HG03159 (cell line): ENCODE results near the gene UPK3A.
A peak's percentile ranks its signal among the peaks of the same experiment; 100 is the strongest.
"Not testable (repeated sequence)": the region's sequence is repeated elsewhere in the genome, so short reads cannot be mapped to it uniquely, and the experiment has no call there.

ENCODE experiments used
- ATAC-seq: cut with Tn5 transposase; IDR thresholded peaks from one replicate; pipeline ENCODE4 v1.9.1; 2021; ENCODE audit warnings: mild to moderate bottlenecking, moderate library complexity; ENCODE audit not compliant: unreplicated experiment

UPK3A gene

DNA sequence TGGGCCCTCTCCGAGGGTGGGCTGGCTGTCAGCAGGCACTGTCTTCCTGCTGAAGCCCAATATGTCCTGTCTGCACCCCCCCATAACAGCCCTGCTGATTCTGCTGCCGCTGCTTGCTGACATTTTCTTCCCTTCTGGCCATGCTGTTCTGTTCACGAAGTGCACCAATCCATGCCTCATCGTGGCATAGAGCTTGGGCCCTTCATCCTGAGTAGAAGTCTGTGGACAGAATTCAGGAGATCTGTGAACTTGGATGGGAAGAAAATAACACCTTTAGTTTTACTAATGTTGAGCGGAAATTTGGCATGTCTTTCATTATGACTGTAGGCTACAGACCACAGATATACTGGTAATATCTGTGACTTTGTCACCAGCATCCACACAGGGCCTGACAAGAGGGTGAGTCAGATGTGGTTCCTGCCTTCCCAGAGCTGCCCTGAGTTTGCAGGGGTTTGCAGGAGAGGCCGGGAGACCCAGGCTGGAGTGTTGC, 29.9 kb upstream of the UPK3A start:
- ATAC-seq = no peak

DNA sequence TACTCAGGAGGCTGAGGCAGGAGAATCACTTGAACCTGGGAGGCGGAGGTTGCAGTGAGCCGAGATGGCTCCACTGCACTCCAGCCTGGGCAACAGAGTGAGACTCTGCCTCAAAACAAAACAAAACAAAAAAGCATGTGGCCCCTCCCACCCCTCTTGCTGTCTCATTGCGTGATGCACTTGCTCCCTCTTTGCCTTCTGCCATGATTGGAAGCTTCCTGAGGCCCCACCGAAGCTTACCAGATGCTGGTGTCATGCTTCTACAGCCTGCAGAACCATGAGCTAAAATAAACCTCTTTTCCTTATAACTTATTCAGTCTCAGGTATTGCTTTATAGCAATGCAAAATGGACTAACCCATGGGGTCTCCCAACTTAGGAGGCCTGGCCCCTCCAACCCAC, 26.8 kb upstream of the UPK3A start:
- not testable (repeated sequence) for ATAC-seq

DNA sequence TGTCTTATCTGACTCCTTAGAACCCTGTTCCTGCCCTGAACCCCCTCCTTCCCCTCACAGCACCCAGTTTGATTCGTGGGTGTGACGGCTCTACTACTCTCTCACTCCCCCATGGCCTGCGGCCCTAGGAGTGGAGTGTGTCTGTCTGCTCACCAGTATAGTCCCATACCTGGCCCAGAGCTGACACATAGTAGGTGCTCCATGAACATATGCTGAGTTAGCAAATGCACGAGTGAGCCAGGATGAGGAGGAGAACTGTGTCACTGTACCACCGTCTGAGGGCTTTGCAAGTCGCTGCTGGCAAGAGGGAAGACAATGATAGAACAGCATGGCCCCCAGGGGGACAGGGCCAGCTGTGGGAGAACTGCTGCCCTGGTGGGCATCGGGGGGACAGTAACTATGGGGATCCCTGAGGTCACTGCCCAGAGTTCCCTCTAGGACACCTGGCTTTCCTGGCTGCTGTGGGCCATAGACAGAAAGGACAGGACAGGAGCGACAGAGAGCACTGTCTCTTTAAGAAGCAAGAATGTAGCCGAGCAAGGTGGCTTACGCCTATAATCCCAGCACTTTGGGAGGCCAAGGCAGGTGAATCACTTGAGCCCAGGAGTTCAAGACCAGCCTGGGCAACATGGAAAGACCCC, 24.9 kb upstream of the UPK3A start:
- no peak for ATAC-seq

DNA sequence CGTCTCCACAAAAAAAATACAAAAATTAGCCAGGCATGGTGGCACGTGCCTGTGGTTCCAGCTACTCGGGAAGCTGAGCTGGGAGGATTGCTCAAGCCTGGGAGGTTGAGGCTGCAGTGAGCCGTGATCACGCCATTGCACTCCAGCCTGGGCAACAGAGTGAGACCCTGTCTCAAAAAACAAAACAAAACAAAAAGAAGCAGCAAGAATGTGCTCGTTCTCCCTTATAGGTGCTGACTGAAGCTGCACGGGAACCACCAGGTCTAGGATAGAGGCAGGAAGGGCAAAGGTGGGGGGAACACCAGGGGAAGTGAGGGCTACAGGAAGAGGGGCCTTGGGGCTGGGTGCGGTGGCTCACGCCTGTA, 24.4 kb upstream of the UPK3A start:
- not testable (repeated sequence) for ATAC-seq

DNA sequence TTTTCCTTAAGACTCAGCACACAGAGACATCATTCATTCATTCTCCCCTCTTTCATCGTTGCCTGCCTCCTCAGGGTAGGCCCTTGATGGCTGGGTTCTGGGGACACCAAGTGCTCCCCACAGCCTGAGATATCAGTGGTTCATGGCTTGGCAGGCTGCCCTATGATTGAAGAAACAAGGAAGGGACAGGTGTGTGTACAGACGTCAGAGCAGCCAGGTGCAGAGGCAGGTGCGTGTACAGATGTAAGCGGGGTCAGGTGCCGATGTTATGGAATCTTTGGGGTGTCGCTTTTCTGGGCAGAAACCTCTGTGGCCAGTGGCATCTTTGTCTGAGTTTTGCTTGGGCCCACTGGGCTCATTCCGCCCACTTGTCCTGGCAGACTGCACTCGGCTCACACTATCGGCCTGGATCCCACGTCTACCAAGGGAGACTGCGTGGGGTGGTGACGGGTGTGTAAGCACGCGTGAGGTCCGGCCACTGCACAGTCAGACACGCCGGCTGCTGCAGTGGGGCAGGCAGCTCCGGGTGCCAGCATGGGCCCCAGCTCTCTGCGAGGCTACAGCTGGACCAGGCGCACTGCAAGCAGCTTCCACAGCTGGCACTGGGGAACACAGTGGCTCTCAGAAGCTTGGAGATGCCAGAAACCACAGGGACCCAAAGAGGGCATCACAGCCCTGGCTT, 23.2 kb upstream of the UPK3A start:
- no peak for ATAC-seq

DNA sequence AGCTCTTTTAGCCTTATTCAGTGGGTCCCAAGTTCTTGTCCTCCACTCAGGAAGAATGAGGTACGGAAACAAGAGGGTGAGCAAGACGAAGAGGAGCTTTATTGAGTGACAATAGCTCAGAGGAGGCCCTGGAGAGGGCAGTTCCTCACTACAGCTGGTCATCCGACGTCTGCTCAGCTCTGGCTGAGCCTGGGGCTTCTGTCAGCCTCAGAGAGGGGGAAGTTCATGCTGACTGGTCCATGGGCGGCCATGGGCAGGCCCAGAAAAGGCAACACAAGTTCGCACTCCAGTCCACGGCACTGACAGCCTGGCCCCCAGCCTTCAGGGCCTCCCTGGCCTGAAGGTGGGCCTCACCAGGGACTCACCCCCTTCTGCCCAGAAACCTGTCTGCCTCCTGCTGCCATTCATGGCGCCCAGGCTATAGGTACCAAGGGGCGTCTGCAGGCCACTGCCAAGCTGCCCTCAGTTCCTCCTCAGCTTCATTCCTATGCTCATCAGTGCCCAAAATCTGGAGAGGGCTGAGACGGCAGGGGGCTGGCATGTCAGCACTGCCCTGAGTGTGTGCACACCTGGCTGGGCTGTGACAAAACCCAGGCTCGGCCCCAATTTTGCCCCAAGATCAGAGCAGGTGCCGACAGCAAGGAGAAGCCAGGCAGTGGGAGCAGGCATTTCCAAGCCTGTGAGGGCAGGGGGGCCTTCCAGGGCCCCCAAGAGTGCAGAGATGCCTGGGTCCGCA, 22.4 kb upstream of the UPK3A start:
- no peak for ATAC-seq

DNA sequence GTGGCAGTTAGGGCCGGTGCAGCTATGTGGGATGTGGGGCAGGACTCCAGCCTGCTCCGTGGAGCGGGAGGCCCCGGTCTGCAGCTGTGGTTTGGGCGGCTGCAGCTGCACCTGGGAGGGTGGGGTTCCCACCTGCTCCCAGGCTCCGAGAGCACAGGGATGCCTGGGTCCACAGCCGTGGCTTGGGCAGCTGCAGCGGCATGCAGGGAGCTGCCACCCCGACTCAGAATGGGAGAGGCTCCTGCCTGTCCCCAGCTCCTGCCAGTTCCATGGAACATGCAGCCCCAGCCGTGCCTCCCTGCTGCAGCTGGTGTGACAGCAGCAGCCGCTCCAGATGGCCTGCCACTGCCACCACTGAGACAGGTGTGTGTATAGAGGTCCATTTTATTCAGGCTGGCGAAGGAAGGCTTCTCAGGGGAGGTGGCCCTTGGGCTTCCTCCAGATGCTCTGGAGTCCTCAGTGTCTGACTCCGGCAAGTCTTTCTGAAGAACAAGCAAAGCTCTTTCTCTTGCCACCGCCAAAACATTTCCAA, 21.8 kb upstream of the UPK3A start:
- peak; percentile 6 for ATAC-seq

DNA sequence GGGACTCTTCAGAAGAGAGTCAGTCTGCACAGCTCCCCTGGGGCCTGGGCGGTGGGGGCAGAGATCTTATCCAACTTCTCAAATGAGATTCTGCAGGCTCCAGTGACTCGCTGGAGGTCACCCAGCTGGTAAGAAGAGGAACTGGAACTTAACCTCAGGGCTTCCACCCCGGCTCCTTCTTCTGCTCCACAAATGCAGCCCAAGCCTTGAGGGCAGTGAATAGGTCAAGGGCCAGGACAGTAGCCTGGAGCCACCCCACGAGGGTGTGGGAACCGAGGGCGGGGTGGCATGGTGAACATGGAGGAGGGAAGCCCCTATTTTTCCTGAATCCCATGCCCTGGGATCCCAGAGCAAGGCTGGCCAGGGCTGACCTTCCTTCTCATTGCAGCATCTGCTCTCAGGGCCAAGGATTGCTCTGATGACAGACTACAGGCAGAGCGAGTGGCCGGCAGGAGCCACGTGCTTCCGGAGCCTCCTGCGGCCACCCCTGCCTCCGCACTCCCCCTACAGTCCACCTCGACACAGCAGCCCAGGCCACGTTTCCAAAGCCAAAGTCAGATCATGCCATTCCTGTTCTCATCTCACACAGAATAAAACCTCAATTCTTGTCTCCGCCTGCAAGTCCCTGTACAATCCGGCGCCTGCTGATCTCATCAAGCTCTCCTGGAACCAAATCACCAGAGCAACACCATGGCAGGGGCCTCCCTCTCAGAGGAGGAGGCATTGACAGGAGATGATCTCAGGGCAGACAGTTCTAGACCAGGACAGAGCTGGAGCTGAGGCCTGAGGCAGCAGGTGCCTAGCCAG, 21.1 kb upstream of the UPK3A start:
- peak; percentile 85 for ATAC-seq

DNA sequence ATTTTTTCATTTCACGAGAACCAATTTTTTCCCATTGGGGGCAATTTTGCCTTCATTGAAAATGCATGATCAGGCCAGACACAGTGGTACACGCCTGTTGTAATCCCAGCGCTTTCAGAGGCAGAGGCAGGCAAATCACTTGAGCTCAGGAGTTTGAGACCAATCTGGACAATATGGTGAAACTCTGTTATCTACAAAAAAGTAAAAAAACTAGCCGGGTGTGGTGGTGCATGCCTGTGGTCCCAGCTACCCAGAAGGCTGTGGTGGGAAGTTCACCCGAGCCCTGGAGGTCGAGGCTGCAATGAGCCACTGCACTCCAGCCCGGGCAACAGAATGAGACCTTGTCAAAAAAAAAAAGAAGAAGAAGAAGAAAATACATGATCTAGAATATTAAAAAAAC, 19.2 kb upstream of the UPK3A start:
- no peak for ATAC-seq

DNA sequence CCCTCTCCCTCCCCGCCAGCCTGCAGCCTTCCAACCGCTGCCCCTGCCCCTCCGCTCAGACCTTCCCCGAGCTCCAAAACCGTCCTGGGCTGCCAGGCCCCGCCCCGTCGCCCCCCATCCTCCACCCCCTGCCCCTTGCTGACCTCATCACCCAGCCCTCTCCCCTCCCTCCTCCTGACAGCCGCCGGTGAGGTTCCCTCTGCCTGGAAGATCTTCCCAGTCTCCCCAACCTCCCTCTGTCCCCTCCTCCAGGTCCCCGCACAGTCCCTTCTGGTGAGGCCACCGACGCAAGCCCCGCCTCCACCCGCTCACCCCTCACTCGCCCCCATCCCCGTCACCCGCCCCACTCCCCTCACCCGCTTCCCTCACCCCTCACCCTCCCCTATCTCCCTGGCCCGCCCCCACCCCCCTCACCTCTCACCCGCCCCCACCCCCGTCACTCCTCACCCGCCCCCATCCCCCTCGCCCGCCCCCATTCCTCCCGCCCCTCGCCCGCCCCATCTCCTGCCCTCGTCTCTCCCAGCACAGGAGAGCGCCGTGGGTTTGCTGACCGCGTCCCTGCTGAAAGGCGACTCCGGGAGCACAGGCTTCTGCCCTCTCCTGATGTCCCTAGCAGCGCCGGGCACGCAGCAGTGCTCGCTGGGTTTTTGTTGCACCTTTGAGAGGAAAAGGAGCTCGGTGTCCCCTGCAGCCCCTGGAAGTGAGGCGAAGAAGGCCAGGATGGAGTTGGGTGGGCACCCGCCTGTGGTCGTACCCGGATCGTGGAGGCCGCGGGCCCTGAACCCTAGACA, 16.4 kb upstream of the UPK3A start:
- ATAC-seq = no peak

DNA sequence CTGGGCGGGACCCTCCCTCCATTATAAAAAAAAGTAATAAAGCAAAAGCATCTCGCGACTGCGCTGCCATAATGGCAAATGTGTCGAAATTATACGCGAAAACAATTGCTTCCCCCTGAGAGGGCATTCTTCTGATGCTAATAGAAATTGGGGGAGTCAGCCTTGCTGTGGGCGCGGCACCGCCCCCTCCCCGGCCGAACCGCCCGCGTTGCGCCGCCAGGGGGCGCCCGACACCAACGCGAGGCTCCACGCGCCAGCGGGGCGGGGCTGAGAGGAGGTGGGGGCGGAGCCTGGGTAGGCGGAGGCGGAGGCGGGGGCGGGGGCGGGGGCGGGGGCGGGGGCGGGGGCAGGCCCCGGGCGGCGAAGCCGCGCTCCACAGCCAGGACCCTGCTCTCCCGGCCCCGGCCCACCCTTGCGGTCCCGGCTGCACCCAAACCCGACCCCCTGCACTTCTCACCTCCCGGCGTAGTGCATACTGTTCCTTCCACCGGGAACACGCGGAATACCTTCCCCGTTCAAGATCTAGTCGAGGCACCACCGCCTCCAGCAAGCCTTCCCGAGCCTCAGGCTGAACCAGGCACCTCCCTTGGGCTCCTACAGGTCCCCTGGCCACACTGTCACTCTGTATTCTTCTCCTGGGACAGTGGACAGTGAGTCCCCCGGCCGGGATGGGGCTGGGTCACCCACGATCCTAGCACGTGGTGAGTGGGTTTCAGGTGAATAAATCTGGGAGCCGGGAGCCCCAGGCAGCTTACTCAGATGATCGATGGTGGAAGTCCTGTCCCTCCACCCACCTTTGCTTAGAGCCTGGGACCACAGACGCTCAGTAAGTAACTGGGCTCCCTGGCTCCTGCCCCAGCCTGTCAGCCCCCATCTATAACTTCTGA, 15.5 kb upstream of the UPK3A start:
- no peak for ATAC-seq

DNA sequence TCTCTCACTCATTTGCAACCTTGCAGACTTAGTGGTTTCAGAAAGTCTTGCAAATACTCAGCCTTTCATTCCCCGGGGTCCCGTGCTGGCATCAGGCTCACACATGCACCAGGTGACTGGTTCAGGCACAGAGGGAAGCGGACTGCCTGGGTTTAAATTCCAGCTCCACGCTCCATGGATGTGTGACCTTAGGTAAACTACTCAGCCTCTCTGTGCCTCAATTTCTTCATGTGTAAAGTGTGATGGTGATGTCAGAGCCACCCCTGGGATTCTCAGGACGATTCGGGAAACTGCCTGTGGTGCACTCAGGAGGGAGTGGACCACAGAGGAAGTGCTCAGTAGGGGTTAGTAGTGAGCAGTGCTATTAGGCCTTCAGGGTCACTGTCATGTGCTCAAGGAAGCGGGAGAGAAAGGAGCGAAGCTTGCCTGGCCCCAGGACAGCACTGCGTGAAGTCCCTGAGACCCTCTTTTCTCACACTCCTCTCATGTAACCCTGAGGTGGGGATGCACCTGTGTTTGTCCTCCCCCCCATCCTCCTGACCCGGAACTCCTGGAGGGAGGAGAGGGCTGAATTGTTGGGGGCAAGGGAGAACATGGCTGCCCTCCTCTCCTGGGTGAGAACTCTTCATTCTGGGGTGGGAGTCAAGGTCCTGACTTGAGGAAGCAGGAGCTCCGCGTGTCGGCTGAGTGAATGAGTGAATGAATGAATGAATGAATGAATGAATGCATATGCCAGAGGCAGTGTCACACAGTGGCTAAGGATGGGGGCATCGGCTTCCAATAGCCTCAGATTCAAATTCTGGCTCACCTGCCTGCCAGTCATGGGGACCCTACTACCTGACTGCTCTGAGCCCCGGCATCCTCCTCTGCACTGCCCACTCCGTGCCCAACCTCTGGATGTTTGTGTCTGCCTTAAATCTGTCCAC, 14.4 kb upstream of the UPK3A start:
- no peak for ATAC-seq

DNA sequence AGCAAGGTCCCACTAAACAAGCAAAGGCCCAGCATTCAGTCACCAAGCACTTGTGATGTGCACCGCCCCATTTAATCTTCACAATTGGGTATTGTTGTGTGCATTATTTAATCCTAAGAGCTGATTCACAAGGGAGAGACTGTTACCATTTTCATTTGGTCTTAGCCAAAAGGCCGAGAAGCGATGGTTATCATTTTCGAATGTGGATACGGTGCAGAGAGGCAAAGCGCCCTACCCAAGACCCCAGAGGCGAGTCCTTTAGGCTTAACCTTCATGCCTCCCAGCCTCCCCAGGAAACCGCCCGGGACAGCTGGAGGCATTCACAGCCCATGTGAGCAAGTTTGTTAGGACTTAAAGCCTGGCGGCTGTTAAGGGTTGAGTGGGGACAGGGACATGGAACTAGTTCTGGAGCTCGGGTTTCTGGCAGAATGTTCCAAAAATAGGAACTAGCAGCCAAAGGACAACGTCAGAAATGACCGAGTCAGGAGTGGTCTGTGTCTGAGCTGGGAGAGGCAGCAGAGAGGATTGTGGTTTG, 13.0 kb upstream of the UPK3A start:
- no peak for ATAC-seq

DNA sequence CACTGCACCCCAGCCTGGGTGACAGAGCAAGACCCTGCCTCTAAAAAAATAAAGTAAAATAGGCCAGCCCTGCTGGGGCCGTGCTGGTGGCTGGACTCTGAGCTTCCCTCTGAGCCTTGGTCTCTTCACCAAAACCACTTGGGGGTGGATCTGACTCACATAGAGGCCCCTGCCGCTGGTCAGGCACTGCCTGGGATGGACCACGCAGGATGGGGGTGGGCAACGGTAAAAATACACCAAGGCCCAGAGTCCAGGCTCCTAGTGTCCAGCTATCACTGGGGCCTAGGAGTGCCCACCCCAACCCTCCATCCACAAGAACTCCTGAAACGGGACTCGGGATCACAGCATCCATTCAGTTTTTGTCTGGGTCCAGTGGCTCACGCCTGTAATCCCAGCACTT, 12.3 kb upstream of the UPK3A start:
- ATAC-seq = no peak

DNA sequence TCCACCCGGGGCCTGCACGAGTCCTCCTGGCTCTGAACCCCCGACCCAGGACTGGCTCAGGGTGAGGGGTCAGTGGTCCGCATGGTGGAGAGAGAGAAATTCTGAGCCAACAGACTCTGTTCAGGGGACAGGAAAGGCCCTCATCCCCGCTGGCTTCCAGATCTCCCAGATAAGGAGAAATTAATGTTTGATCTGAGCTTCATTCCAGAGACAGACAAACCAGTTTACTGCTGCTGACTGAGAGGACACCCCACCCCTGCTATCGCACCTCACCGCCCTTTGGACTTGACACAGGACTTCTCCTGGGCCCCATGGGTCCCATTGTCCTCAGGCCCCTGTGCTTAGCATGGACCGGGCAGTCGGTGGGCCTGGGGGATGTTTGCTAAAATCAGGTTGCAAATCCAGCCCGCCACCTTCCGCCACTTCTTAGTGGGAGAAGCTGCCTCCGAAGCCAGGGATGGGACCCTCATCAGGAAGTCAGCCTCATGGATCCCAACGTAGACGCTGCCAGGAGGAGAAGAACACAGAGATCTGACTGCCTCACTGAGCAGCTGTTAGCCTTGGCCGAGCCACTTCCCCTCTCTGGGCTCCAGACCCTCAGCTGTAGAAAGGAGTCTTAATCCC, 11.2 kb upstream of the UPK3A start:
- ATAC-seq = no peak

DNA sequence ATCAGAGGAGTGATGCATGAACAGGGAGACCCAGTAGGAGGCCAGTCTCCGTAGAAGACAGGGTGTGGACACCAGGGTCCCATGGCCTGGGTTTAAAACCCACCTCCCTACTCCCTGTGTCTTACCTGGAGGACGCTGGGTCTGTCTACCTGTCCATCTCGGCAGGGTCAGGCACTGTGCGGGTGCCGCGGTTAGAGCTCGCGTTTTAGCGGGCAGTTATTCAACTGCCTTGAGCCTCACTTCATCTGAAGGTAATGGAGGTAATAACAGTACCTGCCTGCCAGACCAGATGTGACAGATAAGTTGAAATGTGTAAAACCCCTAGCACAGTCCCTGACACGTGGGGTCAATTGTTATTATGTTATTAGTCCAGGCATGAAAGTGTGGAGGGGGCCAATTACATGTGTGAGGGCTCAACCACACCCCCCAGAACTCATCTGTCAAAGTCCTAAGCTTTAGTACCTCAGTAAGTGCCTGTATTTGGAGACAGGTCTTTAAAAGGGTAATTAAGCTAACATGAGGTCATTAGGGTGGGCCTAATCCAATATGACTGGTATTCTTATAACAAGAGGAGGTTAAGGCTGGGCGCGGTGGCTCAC, 8.1 kb upstream of the UPK3A start:
- ATAC-seq = no peak

DNA sequence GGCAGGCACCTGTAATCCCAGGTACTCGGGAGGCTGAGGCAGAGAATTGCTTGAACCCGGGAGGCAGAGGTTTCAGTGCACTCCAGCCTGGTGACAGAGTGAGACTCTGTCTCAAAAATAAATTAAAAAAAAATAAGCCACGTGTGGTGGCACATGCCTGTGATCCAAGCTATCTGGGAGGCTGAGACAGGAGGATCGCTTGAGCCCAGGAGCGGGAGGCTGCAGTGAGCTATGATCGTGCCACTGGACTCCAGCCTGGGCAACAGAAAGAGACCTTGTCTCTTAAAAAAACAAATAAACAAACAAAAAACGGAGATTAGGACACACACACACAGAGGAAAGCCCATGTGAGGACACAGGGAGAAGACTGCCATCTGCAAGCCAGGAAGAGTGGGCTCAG, 7.0 kb upstream of the UPK3A start:
- ATAC-seq = not testable (repeated sequence)
